Adrenal gland (tissue), 5 donors: Measurements from ENCODE around the gene BRD2.

ENCODE experiments used
- POLR2A ChIP-seq, 2 donors: fragments of 450-650 bp; IDR thresholded peaks; one replicate each; pipeline ENCODE4 v1.6.1; 2017; ENCODE audit warnings: antibody characterized with exemption in 2 of 2, mild to moderate bottlenecking in 2 of 2, moderate library complexity in 1 of 2
- TF ChIP-seq, protein P1 (sequence below), 6 experiments: fragments of 450-650 bp in 4 of 6; fragments of 200-600 bp in 2 of 6; sonication (generic) in 1 of 6; IDR thresholded peaks; 1 replicate in 5 of 6; 2 replicates in 1 of 6; pipeline versions ENCODE4 v1.5.1 to v1.8.0; 2016 to 2021; ENCODE audit warnings: antibody characterized with exemption in 6 of 6, mild to moderate bottlenecking in 2 of 6, moderate library complexity in 1 of 6
- donor health status: DM: no; HTN: no; CAD: no.

DNA sequence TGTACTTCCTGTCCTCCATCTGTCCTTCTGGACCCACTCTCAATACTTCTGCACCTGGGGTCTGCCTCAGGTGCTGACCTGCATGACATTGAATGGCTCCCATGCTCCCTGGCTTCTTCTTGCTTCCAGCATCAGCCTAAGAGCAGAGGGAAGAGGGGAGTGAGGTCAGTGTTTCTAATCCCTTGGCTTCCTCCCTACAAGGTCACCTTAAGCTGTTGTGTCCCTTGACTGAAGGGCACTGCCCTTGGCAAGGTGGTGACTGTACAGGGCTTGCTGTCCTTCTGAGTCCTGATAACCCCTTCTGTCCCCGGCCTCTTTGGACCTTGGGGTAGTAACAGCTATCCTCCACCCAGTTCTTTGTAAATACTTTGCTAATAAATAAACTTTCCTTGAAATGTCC, 37.2 kb upstream of the BRD2 start:
- TF ChIP-seq, protein P1, sequence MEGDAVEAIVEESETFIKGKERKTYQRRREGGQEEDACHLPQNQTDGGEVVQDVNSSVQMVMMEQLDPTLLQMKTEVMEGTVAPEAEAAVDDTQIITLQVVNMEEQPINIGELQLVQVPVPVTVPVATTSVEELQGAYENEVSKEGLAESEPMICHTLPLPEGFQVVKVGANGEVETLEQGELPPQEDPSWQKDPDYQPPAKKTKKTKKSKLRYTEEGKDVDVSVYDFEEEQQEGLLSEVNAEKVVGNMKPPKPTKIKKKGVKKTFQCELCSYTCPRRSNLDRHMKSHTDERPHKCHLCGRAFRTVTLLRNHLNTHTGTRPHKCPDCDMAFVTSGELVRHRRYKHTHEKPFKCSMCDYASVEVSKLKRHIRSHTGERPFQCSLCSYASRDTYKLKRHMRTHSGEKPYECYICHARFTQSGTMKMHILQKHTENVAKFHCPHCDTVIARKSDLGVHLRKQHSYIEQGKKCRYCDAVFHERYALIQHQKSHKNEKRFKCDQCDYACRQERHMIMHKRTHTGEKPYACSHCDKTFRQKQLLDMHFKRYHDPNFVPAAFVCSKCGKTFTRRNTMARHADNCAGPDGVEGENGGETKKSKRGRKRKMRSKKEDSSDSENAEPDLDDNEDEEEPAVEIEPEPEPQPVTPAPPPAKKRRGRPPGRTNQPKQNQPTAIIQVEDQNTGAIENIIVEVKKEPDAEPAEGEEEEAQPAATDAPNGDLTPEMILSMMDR (IDR thresholded peaks at IDR 0.05): no peak
- TF ChIP-seq POLR2A (IDR thresholded peaks at IDR 0.05): no peak
